Esophagus muscularis mucosa (tissue), 4 donors: ENCODE results near the gene SNED1.

Experiments used
- EP300 ChIP-seq: sonication (generic); formaldehyde crosslinking; IDR thresholded peaks from one replicate; pipeline ENCODE4 v1.6.1; 2017; ENCODE audit warnings: antibody characterized with exemption
- POLR2A ChIP-seq: fragments of 450-650 bp; IDR thresholded peaks from one replicate; pipeline ENCODE4 v1.6.1; 2017; ENCODE audit warnings: antibody characterized with exemption, moderate library complexity, mild to moderate bottlenecking, low read depth
- POLR2AphosphoS5 ChIP-seq, 2 donors: sonication (generic); formaldehyde crosslinking; IDR thresholded peaks; one replicate each; pipeline ENCODE4 v1.6.1; 2017; ENCODE audit warnings: antibody characterized with exemption in 2 of 2
- TF ChIP-seq, protein P1 (sequence below), 3 experiments: fragments of 200-600 bp in 2 of 3; fragments of 450-650 bp in 1 of 3; sonication (generic) in 2 of 3; IDR thresholded peaks; one replicate each; pipeline ENCODE4 v1.5.1; 2017 to 2019; ENCODE audit warnings: antibody characterized with exemption in 3 of 3, mild to moderate bottlenecking in 2 of 3, moderate library complexity in 1 of 3

- TF ChIP-seq, protein P1, sequence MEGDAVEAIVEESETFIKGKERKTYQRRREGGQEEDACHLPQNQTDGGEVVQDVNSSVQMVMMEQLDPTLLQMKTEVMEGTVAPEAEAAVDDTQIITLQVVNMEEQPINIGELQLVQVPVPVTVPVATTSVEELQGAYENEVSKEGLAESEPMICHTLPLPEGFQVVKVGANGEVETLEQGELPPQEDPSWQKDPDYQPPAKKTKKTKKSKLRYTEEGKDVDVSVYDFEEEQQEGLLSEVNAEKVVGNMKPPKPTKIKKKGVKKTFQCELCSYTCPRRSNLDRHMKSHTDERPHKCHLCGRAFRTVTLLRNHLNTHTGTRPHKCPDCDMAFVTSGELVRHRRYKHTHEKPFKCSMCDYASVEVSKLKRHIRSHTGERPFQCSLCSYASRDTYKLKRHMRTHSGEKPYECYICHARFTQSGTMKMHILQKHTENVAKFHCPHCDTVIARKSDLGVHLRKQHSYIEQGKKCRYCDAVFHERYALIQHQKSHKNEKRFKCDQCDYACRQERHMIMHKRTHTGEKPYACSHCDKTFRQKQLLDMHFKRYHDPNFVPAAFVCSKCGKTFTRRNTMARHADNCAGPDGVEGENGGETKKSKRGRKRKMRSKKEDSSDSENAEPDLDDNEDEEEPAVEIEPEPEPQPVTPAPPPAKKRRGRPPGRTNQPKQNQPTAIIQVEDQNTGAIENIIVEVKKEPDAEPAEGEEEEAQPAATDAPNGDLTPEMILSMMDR (IDR thresholded peaks at IDR 0.05): no peak
- no peak for TF ChIP-seq POLR2A
- TF ChIP-seq POLR2AphosphoS5 (IDR thresholded peaks at IDR 0.05): no peak
- no peak for TF ChIP-seq EP300
Measured at GRCh38 chr2:241114836-241115235, 116.4 kb downstream of the SNED1 start.
